ENCODE results near the gene MTA2.
"Not testable (repeated sequence)": the region's sequence is repeated elsewhere in the genome, so short reads cannot be mapped to it uniquely, and the experiment has no call there.

The MTA2 gene

DNA sequence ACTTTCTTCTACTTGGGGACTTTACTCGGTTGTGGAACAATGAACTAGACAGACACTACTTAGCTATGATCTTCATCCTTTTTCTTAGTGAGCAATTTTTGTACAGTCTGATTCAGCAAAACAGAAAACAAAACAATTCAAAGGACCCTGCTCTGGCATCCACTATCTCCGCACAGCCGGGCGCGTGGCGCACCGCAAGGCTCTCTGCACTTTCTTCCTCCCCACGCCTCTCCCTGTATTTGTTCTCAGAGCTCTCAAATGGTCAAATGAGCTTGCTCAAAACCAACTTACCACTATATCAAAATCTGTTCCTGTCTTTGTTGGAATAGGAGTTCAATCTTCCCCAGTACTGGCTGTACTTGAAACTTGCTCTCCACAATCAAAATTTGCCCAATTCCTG is 35.4 kb downstream of the MTA2 start:
- H3K4me3 ChIP-seq (replicated peaks in 1 of 2; ENCODE audit: low read depth in 2 of 2, low read length in 2 of 2), result no peak overlapping the region
- DNase-seq (ENCODE audit: low read depth in 2 of 2), result no peak
- TF ChIP-seq, protein P1, sequence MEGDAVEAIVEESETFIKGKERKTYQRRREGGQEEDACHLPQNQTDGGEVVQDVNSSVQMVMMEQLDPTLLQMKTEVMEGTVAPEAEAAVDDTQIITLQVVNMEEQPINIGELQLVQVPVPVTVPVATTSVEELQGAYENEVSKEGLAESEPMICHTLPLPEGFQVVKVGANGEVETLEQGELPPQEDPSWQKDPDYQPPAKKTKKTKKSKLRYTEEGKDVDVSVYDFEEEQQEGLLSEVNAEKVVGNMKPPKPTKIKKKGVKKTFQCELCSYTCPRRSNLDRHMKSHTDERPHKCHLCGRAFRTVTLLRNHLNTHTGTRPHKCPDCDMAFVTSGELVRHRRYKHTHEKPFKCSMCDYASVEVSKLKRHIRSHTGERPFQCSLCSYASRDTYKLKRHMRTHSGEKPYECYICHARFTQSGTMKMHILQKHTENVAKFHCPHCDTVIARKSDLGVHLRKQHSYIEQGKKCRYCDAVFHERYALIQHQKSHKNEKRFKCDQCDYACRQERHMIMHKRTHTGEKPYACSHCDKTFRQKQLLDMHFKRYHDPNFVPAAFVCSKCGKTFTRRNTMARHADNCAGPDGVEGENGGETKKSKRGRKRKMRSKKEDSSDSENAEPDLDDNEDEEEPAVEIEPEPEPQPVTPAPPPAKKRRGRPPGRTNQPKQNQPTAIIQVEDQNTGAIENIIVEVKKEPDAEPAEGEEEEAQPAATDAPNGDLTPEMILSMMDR (IDR thresholded peaks at IDR 0.05; ENCODE audit: low read depth, low read length), result no peak

DNA sequence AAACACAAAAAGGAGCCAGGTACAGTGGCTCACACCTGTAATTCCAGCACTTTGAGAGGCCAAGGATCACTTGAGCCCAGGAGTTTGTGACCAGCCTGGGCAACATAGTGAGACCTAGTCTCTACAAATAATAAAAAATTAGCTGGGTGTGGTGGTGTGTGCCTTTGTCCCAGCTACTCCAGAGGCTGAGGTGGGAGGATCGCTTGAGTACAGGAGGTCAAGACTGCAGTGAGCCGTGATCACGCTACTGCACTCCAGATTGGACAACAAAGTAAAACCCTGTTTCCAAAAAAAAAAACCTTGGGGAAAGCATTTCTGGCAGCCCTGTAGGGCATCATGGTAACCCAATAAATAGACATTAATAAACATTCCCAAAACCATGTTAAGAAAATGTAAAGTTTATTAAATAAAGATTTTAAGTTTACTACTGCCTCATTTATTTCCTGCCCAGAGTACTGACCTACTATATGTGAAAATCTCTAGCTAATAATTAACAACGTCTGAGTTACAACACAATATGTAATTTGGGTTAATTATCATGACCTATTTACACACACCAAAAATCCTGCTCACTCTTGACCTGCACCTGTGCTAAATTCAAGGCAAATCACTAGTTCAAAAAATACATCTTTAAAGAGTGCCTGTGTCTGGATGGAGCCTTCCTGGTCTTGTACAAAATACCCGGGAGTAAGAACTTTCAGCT is 36.4 kb downstream of the MTA2 start:
- DNase-seq (ENCODE audit: low read depth in 2 of 2), result no peak
- TF ChIP-seq, protein P1 (IDR thresholded peaks at IDR 0.05; ENCODE audit: low read depth, low read length), result no peak
- no peak overlapping the region for H3K4me3 ChIP-seq (replicated peaks in 1 of 2; ENCODE audit: low read depth in 2 of 2, low read length in 2 of 2)

DNA sequence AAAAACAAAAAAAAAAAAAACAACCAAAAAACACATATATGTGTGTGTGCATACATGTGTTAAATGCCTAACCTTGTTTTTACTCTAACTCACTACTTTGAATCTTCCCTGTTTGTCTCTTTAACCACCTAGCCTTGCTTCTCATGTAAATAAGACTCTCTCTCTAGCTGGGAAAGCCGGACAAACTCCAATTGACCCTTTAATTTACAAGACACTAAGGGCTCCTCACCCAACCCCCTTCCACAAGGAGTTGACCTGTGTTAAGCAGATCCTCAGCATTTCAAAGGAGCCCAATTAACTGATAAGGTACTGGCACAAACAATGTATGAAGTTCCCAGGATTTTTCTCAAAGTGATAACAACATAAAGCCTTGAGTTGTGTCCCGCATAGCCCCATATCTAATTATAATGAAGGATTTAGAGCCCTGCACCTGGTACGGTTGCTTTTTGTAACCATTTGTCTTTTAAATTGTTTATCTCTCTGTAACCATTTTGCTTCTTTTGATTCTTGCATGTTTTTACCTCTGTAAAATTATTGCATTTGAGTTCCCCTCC is 39.9 kb downstream of the MTA2 start:
- not testable (repeated sequence) for H3K4me3 ChIP-seq (replicated peaks in 1 of 2; ENCODE audit: low read depth in 2 of 2, low read length in 2 of 2); DNase-seq (ENCODE audit: low read depth in 2 of 2)

DNA sequence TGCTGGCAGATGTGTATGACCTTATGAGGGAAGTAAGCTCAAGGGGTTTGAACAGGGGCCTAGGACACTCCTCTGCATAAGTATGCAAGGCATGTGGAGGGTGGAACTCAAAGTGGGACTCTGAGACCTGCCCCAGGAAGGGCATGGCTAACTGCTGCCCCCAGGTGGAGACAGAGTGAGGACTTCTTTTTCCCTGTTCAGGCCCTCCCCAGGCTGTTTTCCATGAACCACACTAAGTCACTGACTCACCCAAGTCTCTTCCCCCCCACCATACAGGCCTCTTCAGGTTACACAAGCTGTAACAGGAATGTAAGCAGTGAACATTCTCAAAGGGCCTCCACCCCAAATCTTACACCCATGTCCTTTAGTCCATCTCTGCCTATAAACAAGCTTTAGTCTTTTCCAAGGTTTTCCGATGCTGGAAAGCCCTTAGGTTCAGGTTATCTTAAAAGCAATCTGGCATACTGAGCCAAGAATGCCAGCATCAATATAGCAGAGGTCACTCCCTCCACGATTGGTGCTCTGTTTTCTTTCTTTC is 41.0 kb downstream of the MTA2 start:
- DNase-seq (ENCODE audit: low read depth in 2 of 2), result peak; percentile 98 to 99
- no peak overlapping the region for H3K4me3 ChIP-seq (replicated peaks in 1 of 2; ENCODE audit: low read depth in 2 of 2, low read length in 2 of 2)

DNA sequence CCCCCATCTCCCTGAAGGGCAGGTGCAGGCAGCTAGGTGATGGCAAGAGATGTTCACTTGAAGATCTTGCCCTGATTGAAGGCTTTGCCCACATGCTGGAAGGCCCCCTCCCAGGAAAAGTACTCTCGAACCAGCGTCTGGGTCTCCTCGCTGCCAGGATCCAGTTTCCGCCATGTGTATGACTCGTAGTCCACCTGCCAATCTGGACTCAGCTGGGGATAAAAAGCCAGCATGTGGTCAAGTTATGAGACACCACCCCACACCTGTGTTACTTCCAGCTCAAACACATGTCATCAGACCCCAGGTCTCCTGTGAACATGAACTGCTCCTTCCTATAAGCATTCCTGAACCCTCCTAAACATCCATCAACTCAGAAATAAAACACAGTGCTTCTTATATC is 42.0 kb downstream of the MTA2 start:
- H3K4me3 ChIP-seq (replicated peaks in 1 of 2; ENCODE audit: low read depth in 2 of 2, low read length in 2 of 2); DNase-seq (ENCODE audit: low read depth in 2 of 2): not testable (repeated sequence)

More for the DNA sequence above, 41.0 kb downstream of the MTA2 start:
- TF ChIP-seq, protein P1 (IDR thresholded peaks at IDR 0.05; ENCODE audit: low read depth, low read length), result peak; percentile 88

DNA sequence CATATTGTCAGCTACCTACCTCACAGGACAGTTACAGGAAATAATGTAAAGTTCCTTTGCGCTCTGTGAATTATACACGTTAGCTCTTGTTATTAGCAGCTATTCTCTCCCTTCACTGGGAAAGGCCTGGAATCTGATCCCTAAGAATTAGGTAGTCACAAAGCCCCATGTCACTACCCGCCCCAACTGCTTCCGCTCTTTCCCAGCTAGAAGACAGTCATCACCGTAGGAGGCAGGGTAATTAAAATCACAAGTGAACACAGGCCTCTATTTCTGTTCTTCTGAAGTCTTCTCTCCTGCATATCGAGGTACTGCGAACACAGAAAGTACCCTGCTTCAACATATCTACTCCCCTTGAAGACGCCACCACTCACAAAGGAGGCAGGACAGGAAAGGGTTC is 42.5 kb downstream of the MTA2 start:
- no peak for DNase-seq (ENCODE audit: low read depth in 2 of 2)
- TF ChIP-seq, protein P1 (IDR thresholded peaks at IDR 0.05; ENCODE audit: low read depth, low read length), result no peak
- H3K4me3 ChIP-seq (replicated peaks in 1 of 2; ENCODE audit: low read depth in 2 of 2, low read length in 2 of 2), result no peak overlapping the region

DNA sequence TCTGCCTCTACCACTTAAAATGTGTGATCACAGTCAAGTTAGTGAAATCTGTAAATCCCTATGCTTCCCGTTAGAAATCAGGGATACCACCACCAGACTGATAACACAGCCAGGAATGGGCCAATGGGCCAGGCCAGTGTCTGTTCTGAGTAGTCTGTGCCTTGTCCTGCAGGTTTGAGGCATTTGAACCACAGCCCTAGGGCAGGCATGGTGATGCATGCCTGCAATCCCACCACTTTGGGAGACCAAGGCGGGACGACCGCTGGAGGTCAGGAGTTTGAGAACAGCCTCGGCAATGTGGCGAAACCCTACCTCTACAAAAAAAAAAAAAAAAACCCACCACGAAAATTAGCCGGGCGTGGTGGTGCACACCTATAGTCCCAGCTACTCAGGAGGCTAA is 43.0 kb downstream of the MTA2 start:
- TF ChIP-seq, protein P1 (IDR thresholded peaks at IDR 0.05; ENCODE audit: low read depth, low read length), result no peak
- H3K4me3 ChIP-seq (replicated peaks in 1 of 2; ENCODE audit: low read depth in 2 of 2, low read length in 2 of 2), result no peak overlapping the region
- no peak for DNase-seq (ENCODE audit: low read depth in 2 of 2)

All from cardiac fibroblast (primary cell).